HG02870 (cell line): ENCODE results near the gene EPHA6.
"Not testable (repeated sequence)": the region's sequence is repeated elsewhere in the genome, so short reads cannot be mapped to it uniquely, and the experiment has no call there.

Source experiments
- ATAC-seq: cut with Tn5 transposase; IDR thresholded peaks from one replicate; pipeline ENCODE4 v1.9.1; 2021; ENCODE audit warnings: mild to moderate bottlenecking, moderate library complexity; ENCODE audit not compliant: unreplicated experiment

EPHA6 gene

DNA sequence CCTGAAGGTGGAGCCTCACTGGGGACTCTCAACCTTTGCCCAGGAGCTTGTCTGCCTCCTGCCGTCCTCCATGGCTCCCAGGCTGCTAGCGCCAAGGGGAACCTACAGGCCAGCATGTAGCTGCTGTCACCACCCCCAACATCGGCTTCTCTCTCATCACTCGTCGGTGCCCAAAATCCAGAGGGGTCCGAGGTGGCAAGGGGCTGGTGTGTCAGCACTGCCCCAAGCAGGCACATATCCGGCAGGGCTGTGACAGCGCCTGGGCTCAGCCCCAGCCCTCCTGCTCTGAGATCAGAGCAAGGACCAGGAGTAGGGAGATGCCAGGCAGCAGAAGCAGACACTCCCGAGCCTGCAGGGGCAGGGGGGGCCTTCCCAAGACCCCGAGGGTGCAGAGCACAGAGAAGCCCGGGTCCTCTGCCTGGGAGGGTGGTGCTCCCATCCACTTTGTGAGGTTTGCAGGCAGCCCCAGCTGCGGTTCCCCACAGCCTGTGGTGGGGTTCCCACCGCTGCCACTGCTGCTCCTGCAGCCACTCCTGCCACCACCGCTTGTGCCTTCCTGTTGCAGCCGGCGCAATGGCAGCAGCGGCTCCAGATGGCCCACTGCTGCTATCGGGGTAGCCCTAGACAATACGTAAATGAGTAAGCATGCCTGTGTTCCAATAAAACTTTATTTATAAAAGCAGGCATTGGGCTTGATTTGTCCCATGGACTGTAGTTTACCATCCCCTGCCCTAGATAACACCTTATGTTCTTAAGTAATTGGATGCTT, 451.0 kb downstream of the EPHA6 start:
- ATAC-seq, result no peak

DNA sequence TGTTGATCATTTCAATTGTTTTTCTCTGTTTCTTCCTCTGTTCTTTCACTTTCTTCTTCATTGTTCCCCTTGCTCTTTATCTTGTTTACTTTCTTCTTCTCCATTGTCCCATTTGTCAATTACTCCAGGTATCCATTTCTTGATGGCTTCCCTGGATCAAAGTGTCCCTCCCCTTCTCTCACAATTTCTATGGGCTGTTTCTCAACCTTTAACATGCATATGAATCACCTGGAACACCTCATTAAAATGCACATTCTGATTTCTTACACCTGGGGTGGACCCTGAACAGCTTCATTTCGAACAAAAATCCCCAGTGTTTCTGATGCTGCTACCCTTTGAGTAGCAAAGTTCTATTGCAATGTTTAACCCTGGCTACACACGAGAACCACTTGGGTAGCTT, 454.8 kb downstream of the EPHA6 start:
- ATAC-seq, result no peak

DNA sequence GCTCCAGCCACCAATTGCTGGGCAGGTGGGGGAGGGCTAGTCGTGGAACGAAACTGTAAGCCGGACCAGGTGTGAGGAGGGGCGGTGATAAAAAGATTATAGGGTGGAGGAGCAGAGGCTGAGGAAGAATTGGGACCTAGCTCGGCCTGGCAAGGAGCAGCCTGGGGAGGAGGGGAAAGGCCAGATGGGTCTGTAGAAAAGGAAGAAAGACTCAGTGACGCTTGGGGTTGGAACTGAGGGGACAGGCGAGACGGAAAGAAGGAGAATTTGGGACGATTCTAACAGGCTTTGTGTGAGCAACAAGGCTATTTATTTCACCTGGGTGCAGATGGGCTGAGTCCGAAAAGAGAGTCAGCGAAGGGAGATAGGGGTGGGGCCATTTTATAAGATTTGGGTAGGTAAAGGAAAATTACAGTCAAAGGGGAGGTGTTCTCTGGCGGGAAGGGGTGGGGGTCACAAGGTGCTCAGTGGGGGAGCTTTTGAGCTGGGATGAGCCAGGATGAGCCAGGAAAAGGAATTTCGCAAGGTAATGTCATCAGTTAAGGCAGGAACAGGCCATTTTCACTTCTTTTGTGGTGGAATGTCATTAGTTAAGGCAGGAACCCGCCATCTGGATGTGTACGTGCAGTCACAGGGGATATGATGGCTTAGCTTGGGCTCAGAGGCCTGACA, 462.6 kb downstream of the EPHA6 start:
- not testable (repeated sequence) for ATAC-seq

- ATAC-seq, result no peak
Measured at GRCh38 chr3:97277708-97278107, 463.3 kb downstream of the EPHA6 start.

GRCh38 chr3:97278506-97278905, 464.1 kb downstream of the EPHA6 start:
- no peak for ATAC-seq

DNA sequence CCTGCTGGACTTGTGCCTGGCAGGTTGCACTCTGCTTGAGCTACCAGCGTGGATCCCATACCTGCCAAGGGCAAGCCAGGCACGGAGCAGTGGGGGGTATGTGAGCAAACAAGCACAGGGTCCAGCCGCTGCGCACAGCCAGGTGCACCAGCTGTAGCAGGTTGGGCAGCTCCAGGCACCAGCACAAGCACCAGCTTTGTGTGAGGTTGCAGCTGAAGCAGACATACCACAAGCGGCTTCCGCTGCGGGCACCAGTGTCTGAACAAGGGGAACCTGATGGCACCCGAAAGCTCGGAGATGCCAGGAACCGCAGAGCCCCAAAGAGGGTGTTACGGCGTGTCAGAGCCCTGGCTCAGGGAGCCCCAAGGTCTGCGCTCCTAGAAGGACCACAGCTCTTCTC, 477.5 kb downstream of the EPHA6 start:
- no peak for ATAC-seq

GRCh38 chr3:97293596-97294131, 479.3 kb downstream of the EPHA6 start:
- no peak for ATAC-seq

- ATAC-seq, result no peak
Measured at GRCh38 chr3:97297032-97297431, 482.6 kb downstream of the EPHA6 start.

- ATAC-seq, result no peak
Measured at GRCh38 chr3:97301114-97301513, 486.7 kb downstream of the EPHA6 start.

- ATAC-seq, result no peak
Measured at GRCh38 chr3:97306226-97306625, 491.8 kb downstream of the EPHA6 start.

GRCh38 chr3:97338375-97338774, 524.0 kb downstream of the EPHA6 start:
- ATAC-seq, result no peak

DNA sequence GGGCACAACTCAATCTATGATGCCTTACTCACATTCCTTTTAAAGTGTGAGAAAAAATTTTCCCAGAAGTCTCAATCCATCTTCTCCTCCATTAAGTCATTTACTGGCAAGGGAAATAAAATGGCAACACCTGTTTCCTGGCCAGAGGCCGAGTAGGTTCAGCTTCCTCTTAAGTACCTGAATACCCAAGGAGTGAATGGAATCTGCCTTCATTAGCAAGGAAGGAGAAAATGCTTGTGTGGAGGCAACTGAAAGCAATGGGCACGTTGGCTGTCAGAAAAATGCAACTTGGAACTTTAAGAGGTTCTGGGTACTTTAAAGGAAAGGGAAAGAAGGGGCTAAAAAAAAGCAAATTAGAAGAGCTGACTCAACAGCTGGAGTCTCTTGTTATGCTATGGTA, 526.5 kb downstream of the EPHA6 start:
- ATAC-seq, result no peak

GRCh38 chr3:97347780-97348179, 533.4 kb downstream of the EPHA6 start:
- ATAC-seq, result no peak

- no peak for ATAC-seq
Measured at GRCh38 chr3:97350971-97351370, 536.6 kb downstream of the EPHA6 start.

DNA sequence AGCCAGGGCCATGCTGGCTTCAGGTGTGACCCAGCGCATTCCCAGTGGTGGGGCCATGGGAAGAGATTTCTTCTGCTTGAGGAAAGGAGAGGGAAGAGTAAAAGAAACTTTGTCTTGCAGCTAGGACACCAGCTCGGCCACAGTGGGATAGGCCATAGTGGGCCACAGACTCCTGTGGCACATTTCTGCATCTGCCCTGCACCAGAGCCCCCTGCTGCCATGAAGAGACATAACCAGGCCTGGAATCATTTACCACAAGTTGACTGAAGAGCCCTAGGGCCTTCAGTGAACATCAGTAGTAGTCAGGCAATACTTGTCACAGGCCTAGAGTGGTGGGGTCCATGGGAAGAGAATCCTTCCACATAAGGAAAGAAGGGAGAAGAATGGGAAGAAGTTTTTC, 538.8 kb downstream of the EPHA6 start:
- ATAC-seq, result no peak

DNA sequence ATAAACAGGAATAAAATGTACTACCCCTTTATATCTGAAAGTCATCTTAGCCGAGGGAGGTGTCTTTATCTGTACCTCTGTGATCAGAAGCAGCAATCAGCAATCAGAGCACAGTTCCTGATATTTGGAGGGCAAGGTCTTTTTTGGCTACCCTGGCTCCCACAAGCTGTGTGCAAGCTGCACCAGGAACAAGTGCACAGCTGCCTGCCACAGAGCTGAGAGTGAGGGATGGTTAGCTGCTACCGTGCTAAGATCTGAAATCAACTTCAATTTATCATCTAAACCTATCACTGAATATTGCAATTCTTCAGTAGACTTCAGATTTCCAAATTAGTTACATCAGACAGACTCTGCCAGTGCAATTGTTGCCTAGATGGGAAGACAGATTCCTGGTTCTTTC, 545.6 kb downstream of the EPHA6 start:
- no peak for ATAC-seq

GRCh38 chr3:97360804-97361203, 546.4 kb downstream of the EPHA6 start:
- no peak for ATAC-seq

- ATAC-seq, result no peak
Measured at GRCh38 chr3:97384583-97384982, 570.2 kb downstream of the EPHA6 start.

DNA sequence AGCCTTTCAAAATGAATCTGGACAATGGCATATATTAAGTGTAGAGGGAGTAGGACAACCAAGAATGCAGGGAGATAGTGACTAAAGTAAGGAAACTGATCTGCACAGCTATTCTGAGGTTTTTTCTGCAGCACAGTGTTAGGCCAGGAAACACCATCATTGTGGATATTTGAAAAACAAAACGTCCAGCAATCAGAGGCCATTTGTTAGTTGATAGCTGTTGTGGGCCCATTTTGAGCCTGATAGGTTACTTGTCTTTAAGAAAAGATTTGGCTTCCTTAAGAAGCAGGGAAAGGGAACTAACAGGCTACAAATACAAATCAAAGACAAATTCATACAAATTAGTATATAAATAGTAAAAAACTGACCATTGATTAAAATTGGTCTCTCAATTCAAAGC, 574.4 kb downstream of the EPHA6 start:
- ATAC-seq, result no peak

DNA sequence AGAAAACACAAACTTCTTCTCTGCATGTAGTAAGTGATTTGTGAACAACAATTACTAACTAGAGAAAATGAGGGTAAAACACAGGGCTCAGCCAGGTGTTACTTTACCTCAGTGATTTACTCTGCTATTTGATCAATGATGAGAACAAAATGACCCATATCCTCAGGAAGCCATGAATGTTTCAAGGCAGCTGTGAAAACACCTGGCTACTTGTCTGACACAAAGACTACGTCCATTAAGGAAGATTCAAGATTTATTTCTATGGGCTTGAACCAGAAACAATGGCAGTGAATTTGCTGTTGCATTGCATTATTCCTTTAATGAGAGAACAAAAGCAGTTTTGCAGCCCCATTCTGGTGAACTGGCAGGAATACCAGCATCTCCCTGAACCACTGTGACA, 575.5 kb downstream of the EPHA6 start:
- ATAC-seq, result no peak

DNA sequence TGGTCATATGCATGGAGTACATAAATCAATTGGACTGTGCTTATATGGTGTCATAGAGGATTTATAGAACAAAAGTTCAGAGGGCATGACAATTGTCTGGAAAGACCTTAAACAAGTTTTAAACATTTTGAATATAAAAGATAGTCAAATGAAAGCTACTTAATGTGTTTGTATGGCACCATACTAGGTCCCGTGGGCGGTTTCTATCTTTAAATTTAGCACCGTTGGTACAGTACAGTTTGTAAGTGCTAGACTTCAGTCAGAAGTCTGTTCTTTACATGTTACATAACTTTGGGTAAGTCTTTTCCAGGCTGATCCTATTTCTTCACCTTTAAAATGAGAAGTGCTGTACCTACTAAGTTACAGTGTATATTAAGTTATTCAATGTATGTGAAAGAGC, 576.8 kb downstream of the EPHA6 start:
- no peak for ATAC-seq

- no peak for ATAC-seq
Measured at GRCh38 chr3:97409612-97410011, 595.2 kb downstream of the EPHA6 start.
